Measurements from ENCODE around the gene TECTB.

The TECTB gene

DNA sequence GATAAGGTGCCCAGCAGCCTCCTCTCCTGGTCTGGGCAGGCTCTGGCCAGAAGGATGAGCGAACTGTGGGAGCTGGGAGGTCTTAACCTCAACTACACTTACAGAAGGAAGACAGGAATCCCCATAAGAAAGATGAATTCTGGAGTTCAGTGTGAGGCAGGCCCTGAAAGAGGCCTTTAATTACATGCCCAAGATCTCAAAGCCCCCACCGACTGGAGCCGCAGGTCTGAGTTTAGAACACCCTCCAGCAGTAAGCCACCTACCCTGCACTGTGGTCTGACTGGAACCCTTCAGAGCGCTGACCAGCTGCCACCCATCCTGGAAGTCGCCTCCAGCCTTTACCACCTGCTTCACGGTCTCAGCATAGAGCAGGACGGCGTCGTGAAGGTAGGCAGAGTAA is 62.5 kb downstream of the TECTB start:
- DNase-seq (ENCODE audit: low read depth in 1 of 2, low spot score in 1 of 2): no peak

DNA sequence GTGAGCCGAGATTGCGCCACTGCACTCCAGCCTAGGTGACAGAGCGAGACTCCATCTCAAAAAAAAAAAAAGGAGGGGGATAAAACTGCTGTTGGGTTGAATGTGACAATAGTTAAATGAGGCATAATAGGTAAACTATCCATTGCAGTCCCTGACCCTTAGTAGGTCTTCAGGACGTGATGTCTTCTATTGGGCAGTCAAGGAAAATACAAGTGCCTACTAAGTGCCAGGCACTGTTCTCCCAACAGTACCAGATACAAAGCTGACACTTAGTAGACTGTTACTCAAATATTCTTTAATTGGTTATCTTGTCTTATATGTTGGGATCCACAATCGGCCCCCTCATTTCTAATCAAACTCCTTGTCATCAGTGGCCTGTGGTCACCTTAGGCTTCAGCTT is 63.6 kb downstream of the TECTB start:
- DNase-seq (ENCODE audit: low read depth in 1 of 2, low spot score in 1 of 2): no peak

DNA sequence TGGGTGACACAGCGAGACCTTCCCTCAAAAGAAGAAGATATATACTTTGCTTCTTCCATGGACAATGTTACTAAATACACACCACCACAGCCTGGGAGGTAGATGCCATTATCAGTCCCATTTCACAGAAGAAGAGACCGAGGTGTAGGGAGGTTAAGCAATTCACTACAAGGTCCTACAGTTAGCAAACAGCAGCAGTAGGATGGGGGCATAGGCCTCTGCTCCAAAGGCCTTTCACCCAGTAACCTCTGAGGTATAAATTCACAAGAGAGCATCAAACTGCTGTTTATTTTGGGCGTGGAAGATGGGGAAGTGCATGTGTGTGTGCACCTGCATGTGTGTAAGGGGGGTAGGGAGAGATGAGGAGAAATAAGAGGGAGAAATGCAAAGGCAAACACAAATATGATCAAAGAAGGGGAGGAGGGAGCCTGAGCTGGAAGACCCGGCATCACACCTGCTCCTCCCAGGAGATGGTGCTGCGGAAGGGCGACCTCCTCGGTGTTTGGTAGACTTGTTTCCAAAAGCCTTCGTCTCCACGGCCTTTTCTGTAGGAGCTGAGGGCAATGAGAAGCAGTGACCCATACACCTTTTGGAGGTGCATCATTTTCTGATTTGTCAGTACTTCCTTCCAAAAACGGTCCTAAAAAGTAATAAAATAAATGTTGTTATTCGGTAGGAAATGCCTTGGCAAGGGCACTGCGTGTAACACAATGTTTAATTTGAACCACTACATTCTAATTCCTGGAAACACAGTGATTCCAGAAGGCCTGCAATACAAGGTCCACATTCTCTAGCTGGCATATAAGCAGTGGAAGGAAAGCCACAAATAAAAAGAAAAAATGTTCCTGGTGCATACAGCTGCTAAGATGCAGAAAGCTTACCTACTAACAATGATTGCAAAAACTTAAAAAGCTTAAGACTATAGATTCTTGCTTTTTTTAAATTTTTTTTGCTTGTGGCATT is 64.8 kb downstream of the TECTB start:
- no peak for DNase-seq (ENCODE audit: low read depth in 1 of 2, low spot score in 1 of 2)

GRCh38 chr10:112348759-112349158 is 65.6 kb downstream of the TECTB start:
- DNase-seq (ENCODE audit: low read depth in 1 of 2, low spot score in 1 of 2): no peak

DNA sequence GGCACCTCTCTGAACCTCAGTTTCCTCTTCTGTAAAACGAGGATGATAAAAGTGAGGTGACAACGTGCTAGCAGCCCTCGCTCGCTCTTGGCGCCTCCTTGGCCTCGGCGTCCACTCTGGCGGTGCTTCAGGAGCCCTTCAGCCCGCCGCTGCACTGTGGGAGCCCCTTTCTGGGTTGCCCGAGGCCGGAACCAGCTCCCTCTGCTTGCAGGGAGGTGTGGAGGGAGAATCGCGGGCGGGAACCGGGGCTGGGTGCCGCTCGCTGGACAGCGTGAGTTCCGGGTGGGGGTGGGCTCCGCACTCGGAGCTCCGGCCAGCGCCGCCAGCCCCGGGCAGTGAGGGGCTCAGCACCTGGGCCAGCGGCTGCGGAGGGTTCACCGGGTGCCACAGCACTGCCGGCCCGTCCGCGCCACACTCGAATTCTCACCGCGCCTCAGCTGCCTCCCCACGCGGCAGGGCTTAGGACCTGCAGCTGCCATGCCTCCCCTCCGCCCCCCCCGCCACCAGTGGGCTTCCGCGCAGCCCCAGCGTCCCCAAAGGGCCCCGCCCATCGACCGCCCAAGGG is 66.4 kb downstream of the TECTB start:
- no peak for DNase-seq (ENCODE audit: low read depth in 1 of 2, low spot score in 1 of 2)

- no peak for DNase-seq (ENCODE audit: low read depth in 1 of 2, low spot score in 1 of 2)
These were observed 67.9 kb downstream of the TECTB start for GRCh38 chr10:112351146-112351545.

DNA sequence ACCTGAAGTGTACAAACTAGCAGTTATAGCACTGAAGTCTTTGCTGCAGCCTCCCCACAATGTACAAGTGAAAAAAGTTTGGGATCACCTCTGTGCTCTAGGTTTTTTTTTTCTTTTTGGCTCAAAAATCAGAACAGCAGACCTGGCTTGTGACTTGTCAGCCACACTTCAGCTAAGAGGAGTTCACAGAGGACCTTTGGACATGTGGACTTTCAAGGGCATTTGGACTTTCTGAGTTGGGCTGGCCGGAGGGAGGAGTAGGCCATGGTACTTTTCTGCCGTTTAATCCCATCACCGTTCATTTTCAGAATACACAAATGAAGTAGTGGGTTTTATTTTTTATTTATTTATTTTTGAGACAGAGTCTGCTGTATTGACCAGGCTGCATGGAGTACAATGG is 68.8 kb downstream of the TECTB start:
- no peak for DNase-seq (ENCODE audit: low read depth in 1 of 2, low spot score in 1 of 2)

DNA sequence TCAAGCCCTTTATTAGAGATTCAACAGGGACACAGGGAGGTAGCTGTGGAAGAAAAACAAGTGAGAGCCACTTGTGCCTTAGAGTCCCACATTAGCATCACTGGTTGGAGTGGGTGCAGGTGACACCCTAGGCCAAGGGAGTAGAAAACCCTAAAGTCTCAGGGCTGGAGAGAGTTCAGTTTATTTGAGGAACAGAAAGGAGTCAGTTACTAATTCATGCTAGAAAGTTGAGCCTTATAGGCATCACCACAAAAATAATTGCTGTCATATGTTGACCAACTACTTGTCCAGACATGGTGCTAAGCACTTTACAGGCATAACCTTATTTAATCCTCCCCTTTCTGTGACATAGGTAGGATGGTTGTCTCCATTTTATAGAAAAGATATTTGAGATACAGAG is 69.8 kb downstream of the TECTB start:
- DNase-seq (ENCODE audit: low read depth in 1 of 2, low spot score in 1 of 2): no peak
